Pons (tissue), 1 donor: ENCODE measurements around the gene DCAF12.
A peak's percentile ranks its signal among the peaks of the same experiment; 100 is the strongest.
"Not testable (repeated sequence)": the region's sequence is repeated elsewhere in the genome, so short reads cannot be mapped to it uniquely, and the experiment has no call there.

ENCODE experiments used
- DNase-seq: peaks from one replicate; pipeline ENCODE4 v3.0.0-alpha.2; 2016; ENCODE audit warnings: low spot score

Gene DCAF12

DNA sequence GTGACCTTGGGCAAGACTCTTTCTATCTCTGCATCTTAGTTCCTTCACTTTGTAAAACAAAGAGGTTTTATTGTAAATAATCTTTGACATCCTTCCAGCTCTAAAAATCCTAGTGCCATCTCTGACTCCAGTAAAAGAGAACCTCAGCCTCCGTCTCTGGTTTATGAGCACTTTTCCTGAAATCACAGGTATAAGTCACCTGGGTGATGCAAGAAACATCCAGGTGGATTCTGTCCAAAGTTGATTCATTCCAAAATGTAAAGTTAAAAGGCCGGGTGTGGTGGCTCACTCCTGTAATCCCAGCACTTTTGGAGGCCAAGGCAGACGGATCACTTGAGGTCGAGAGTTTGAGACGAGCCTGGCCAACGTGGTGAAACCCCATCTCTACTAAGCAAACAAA is 56.7 kb downstream of the DCAF12 start:
- no peak for DNase-seq

DNA sequence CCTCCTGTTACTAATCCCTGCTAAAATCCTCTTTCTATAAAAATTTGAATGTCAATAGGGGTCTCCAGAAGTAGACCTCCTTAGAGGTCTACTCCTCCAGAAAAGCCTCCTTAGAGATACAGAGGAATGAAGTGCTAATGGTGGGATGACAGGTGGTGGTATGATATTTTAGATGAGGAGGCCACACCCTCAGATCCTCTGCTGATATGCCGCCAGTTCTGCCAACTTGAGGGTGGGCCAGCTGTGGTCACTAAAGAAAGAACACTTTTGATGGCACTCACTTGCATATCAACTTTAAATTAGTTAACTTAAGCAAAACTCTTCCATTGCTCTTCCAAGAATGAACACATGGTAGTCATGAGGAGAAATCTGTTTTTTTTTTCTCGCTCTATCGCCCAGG is 61.0 kb downstream of the DCAF12 start:
- no peak for DNase-seq

DNA sequence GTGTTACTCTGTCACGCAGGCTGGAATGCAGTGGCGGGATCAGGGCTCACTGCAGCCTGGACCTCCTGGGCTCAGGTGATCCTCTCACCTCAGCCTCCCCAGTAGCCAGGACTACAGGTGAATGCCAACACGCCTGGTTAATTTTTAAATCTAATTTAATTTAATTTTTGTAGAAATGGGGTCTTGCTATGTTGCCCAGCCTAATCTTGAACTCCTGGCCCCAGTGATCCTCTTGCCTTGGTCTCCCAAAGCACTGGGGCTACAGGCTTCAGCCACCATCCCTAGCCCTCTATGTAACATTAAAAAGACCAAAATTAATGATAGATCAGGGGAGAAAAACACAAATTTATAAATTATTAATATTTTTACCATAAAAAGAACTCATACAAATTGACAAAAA is 66.5 kb downstream of the DCAF12 start:
- DNase-seq: no peak

DNA sequence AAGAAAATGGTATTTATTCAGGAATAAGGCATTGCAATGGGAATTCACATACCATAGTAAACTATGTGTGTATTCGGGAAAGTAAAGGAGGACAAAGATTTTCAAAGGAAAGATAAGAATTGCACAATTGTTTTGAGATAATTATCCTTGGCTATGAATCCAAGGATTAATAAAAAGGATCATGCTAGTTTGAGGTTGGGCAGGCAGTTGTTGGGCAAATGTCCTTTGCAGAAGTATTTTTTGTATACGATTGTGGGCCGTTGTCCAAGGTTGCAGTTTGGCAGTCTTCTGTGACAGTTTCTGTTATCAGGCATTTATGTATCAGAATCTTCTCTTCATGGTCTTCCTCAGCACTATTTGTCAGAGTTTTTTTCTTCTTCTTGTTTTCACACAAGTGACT is 67.2 kb downstream of the DCAF12 start:
- DNase-seq: no peak

DNA sequence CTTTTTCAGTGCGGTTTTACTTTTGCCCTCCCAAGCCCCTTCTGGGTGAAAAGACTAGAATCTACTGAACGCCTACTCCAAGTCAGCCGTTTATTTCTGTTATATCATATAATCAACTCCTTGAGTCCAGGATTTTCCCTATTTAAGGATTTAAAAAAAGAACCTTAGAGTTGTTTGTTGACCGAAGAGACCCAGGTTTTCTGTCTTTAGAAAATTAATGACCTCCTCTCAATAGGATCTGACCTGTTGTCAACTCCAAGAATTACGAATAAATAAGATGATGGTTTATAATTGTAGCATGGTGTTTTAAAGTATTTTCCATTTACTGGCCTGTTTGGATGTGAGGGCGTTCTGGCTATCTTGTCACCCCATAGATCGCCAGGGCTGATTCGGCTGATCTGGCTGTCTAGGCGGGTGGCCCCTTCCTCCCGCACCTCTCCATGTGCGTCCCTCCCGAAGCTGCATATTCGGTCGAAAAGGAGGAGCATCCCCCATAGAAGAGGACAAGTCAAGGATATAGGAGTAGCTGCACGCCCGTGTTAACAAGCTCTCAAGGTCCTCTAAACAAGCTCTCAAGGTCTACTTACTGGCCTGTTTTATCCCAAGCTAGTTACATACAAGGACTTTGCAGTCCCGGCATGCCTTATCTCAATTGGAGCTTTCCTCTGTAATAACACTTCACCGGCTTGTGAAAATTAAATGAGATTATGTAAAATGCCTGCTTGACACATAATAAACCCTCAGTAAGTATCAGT is 76.7 kb downstream of the DCAF12 start:
- DNase-seq: no peak

DNA sequence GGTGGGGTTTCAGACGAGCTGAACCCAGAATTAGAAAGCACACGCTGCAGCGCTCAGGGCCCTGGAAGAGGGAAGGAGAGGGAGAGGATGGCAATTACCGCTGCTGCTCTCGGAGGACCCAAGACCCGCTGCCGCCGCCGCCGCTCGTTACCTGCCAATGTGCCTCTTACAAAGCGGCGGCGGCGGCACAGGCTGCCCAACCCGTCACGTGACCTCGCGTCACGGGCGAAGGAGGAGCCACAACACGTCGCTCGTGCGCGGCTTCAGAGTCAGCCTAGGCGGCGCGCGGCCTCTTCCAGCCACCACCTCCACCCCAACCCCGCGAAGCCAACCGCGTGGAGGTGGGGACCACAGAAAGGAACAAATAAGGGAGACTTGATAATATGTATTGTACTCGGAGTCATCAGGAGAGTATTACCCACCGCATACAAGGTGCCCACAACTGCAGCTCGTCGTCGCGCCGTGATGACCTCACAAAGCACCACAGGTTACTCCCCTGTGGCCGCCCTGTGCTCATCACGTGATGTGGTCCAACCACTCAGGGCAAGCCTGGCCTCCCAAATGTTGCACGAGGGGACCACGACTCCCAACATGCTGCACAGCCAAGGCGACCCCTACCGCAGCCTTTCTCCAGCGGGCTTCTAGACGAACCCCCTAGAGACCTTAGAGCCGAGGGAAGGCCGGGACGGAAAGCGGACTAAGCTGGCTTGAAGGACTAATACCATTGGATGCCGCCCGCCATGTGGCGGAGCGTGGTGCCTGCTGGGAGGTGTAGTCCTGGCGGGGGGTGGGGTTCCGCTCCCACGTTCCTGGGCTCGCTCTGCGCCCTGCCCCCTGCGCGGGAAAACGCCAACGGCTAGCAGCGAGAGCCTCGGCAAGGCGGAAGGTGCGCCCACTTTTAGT is 77.5 kb downstream of the DCAF12 start, which contains the start of gene UBAP2:
UBAP2 (minus strand) TSS at position 161 of the 903 bp plus-strand sequence. CDS start 31,739 bp downstream, outside the sequence.
- DNase-seq: peak; percentile 98

DNA sequence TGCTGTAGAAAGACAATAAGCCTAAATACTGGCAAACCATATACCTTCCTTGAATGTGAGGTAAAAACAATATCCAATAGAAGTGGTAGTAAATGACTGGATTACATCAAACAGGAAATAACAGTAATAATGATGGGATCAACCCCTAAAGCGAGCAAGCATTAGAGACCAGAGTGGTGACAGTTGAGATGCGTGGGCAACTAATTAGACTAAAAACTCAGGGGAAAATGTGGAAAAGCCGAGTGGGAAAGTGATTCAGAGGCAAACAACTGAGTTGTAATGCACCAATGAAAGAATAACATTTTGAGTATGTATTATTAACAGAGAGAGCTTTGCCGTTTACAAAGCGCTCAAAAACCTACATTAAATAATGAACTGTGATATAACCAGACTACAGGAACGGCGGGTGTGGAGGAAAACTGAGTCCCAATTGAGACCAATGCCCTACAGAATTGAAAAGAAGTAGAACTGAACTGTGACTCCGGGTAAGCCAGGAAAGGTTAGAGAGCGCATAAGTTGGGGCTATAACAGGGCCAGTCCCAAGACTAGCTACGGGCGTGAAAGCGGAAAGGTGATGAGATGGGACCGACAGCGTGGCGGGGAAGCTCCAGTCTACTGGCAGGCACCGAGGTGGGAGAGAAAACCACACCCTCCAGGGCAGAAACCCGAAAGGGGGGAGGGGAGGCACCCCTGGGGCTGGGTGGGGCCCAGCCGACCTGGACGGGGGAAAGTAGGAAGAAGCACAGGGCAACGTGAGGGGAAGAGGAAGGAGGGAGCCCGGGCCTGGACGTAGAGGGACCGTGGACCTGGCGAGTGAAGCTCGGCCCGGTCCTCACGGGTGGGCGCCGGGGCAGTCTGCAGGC is 78.4 kb downstream of the DCAF12 start:
- DNase-seq: peak; percentile 14

DNA sequence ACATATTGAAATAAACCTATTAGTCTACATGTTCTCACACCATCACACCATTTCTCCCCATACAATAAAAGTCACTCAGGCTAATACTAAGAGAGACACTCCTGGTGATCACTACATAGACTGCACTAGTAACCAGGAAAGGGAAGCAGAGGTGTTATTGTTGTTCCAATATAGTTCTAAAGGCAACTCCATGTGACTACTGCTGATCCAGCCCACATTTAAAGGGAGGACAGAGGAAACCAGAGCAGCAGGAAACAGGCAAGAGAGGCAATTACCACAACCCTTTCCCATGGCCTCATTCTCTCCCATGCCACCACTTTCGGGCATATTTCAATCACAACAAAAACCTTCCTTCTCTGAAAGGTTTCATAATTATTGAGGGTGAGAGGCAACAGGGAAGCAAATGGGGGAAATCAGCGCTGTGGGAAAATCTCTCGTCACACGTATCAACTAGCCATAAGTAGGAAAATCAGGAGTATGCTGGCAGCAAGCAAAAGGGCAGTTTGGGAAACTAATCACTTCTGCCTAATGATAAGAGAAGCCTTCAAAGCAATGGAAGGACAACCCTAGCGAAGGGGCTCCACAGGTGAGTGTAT is 79.6 kb downstream of the DCAF12 start:
- no peak for DNase-seq

DNA sequence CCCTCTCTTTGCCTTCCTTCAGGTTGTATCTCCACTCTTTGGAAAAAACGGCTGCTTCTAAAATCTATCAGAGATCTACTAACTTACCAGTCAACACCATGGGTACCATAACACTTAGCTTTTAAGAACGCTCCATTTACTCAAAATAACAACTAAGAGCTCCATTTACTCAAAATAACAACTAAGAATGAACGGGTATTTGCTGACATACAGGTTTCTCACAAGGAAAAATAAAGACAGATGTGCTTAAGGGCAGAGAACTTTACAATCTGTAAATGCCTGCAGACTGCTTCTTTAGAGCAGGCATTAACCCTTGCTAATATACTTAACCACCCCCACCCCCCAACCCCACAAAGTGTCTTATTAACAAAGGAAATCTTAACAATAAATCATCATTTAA is 80.6 kb downstream of the DCAF12 start:
- no peak for DNase-seq

DNA sequence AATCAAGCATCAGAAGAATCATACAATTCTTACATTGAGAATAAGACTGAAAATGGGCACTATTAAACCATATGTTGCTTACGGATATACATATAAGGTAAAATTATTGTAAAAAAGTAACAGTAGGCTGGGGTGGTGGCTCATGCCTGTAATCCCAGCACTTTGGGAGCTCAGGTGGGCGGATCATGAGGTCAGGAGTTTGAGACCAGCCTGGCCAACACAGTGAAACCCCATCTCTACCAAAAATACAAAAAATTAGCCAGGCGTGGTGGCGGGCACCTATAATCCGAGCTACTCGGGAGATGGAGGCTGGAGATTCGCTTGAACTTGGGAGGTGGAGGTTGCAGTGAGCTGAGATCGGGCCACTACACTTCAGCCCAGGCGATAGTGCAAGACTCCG is 84.4 kb downstream of the DCAF12 start:
- DNase-seq: not testable (repeated sequence)

DNA sequence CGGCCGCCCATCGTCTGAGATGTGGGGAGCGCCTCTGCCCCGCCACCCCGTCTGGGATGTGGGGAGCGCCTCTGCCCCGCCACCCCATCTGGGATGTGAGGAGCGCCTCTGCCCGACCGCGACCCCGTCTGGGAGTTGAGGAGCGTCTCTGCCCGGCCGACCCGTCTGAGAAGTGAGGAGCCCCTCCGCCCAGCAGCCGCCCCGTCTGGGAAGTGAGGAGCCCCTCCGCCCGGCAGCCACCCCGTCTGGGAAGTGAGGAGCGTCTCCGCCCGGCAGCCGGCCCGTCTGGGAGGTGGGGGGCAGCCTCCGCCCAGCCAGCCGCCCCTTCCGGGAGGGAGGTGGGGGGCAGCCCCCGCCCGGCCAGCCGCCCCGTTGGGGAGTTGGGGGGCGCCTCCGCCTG is 87.6 kb downstream of the DCAF12 start:
- DNase-seq: not testable (repeated sequence)

DNA sequence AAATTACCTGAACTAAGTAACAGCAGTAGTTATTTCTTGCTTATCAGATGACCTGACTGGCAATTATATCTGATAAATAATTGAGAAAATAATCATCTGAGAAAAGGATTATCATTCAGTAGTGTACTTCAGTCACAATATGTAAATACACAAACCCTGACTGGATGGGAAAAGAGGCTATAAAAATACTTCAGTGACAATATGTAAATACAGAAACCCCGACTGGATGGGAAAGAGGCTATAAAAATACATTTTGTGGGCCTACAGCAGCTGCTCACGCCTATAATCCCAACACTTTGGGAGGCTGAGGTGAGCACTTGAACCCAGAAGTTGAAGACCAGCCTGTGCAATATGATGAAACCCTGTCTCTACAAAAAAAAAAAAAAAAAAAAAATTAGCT is 88.9 kb downstream of the DCAF12 start:
- no peak for DNase-seq

DNA sequence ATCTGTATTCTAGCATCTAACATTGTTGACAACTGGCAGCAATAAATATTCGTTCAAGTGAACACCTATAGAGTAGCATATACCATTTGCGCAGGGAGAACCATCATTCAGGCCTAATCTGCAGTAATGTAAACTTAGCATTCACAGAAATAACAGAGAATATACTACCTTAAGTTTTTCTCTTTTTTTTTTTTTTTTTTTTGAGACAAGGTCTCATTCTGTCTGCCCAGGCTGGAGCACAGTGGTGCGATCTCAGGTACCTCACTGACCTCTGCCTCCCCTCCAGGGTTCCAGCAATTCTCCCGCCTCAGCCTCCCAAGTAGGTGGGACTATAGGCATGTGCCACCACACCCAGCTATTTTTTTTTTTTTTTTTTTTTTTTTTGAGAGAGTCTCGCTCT is 89.9 kb downstream of the DCAF12 start:
- no peak for DNase-seq
